MM.1S (cell line): ENCODE data around the gene TCERG1.

Experiments used
- DNase-seq: peaks from one replicate; pipeline ENCODE4 v3.0.0-alpha.2; 2015
- H2AFZ ChIP-seq: fragments of 300-600 bp; sonication (generic); 2 replicates; pipeline ENCODE4 v1.6.0; 2016; ENCODE audit warnings: antibody characterized with exemption, low read length
- H3F3A ChIP-seq: fragments of 300-600 bp; sonication (generic); 2 replicates; pipeline ENCODE4 v1.6.1; 2016; ENCODE audit warnings: mild to moderate bottlenecking, antibody characterized with exemption, low read length, moderate library complexity, mixed read lengths; ENCODE audit not compliant: insufficient read depth
- H3K27ac ChIP-seq: fragments of 300-600 bp; sonication (generic); 2 replicates; pipeline ENCODE4 v1.5.1; 2016; ENCODE audit warnings: mild to moderate bottlenecking, low read length
- H3K27me3 ChIP-seq: fragments of 300-600 bp; sonication (generic); replicated peaks from 2 replicates; pipeline ENCODE4 v1.6.0; 2016; ENCODE audit warnings: low read length; ENCODE audit not compliant: insufficient read depth
- H3K36me3 ChIP-seq: fragments of 300-600 bp; sonication (generic); replicated peaks from 2 replicates; pipeline ENCODE4 v1.6.1; 2016; ENCODE audit warnings: mild to moderate bottlenecking, low read length, mixed read lengths; ENCODE audit not compliant: insufficient read depth
- H3K4me1 ChIP-seq: fragments of 300-600 bp; sonication (generic); 2 replicates; pipeline ENCODE4 v1.6.1; 2016; ENCODE audit warnings: low read length, mixed read lengths
- H3K4me2 ChIP-seq: fragments of 300-600 bp; sonication (generic); 2 replicates; pipeline ENCODE4 v1.6.0; 2016; ENCODE audit warnings: low read depth, low read length
- H3K4me3 ChIP-seq: fragments of 300-600 bp; sonication (generic); 2 replicates; pipeline ENCODE4 v1.5.1; 2016; ENCODE audit warnings: low read length, mixed read lengths
- H3K79me2 ChIP-seq: fragments of 300-600 bp; sonication (generic); 2 replicates; pipeline ENCODE4 v1.6.1; 2016; ENCODE audit warnings: mixed run types, low read length, mixed read lengths
- H3K9ac ChIP-seq: fragments of 300-600 bp; sonication (generic); 2 replicates; pipeline ENCODE4 v1.6.1; 2016; ENCODE audit warnings: low read length, mixed read lengths
- H3K9me2 ChIP-seq: fragments of 300-600 bp; sonication (generic); replicated peaks from 2 replicates; pipeline ENCODE4 v1.6.1; 2016; ENCODE audit warnings: mild to moderate bottlenecking, low read length, mixed read lengths; ENCODE audit not compliant: insufficient read depth
- H3K9me3 ChIP-seq: fragments of 300-600 bp; sonication (generic); replicated peaks from 2 replicates; pipeline ENCODE4 v1.6.1; 2016; ENCODE audit warnings: mild to moderate bottlenecking, low read length, mixed read lengths; ENCODE audit not compliant: insufficient read depth
- H4K20me1 ChIP-seq: fragments of 300-600 bp; sonication (generic); 2 replicates; pipeline ENCODE4 v1.6.1; 2016; ENCODE audit warnings: mild to moderate bottlenecking, low read length, moderate library complexity, mixed read lengths; ENCODE audit not compliant: insufficient read depth
- EZH2 ChIP-seq: fragments of 300-600 bp; sonication (generic); optimal IDR thresholded peaks from 2 replicates; pipeline ENCODE3; 2017; ENCODE audit warnings: low read depth, mild to moderate bottlenecking, antibody characterized with exemption, low read length, mixed read lengths
- EZH2phosphoT487 ChIP-seq: fragments of 300-600 bp; sonication (generic); IDR thresholded peaks from 2 replicates; pipeline ENCODE4 v1.6.1; 2018; ENCODE audit warnings: antibody characterized with exemption, low read length
- TF ChIP-seq, protein P1 (sequence below): fragments of 300-600 bp; sonication (generic); IDR thresholded peaks from 2 replicates; pipeline ENCODE4 v1.5.1; 2016; ENCODE audit warnings: antibody characterized with exemption, low read length, mixed read lengths

The TCERG1 gene

DNA sequence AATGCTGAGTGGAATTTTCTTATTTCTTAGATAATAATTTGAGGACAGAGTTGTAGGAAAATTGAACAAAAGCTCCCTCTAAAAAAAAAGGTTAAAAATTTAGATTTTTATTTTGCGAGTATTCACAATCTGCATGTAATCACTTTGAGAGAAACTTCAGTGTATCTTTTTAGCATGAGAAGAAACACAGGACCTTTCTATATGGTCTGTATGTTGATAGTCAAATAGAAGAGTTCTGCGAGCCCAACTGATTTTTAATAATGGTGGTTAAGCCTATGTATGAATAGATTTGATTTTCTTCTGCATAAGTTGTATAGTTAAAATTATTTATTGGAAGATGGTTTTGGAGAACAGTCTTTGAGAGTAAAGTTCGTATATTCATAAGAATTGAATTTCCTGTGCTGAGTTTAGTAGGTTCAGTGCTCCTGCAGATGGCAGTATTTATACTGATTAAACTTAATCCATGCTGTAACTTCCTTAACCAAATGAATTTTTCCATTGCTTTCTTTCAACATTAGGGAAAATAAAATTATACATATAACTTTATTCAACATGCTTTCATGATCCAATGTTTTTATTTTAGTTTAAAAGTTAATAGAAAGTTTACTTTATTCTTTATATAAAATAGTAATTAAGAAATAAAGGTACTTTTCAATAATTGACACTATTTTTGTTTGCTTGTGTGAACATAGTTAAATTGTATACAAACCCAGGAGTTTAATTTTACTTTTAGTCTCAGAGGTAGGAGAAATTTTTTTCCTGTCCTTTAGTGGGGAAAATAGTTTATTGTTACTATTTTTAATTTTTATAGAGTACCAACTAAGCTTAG is 19.6 kb downstream of the TCERG1 start:
- no peaks in the 10 kb centered on the region for H3K4me1 ChIP-seq

DNA sequence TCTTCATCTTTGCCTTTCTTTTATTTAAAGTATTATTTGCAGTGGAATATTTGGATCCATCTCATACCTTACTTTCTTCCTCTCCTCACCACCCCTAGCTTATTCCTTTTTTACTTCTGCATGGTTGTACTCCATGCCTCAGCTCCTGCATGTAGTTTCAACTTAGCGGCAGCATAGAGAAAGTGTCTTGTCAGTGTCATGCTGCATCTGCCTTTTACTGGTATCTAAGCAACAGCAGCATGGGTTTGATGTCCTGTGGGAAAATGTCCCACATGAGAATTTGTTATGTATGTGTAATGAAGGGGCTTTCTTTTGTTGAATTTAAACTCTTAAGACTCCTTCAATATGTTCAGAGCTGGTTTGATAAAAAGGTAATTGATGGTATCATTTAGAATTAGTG is 20.6 kb downstream of the TCERG1 start:
- Histone ChIP-seq H3K9ac (no peak overlapping the region), H3K36me3 (peaks cover 28% of the 10 kb centered on the region; the same call in 1 of the 2 replicates), H3K4me3 (no peak overlapping the region), H3K4me1 (no peaks in the 10 kb centered on the region), H4K20me1 (peaks cover 24% of the 10 kb centered on the region), H3K9me2 (no peaks in the 10 kb centered on the region), H2AFZ (no peak overlapping the region), H3K27me3 (no peaks in the 10 kb centered on the region), H3K4me2 (no peak overlapping the region), H3K79me2 (peaks cover 56% of the 10 kb centered on the region), H3K9me3 (no peaks in the 10 kb centered on the region), H3F3A (0 out of 2 replicates have a peak, but pooled peaks cover 3% of the 10 kb centered on the region), H3K27ac (no peak overlapping the region)
- TF ChIP-seq, protein P1, sequence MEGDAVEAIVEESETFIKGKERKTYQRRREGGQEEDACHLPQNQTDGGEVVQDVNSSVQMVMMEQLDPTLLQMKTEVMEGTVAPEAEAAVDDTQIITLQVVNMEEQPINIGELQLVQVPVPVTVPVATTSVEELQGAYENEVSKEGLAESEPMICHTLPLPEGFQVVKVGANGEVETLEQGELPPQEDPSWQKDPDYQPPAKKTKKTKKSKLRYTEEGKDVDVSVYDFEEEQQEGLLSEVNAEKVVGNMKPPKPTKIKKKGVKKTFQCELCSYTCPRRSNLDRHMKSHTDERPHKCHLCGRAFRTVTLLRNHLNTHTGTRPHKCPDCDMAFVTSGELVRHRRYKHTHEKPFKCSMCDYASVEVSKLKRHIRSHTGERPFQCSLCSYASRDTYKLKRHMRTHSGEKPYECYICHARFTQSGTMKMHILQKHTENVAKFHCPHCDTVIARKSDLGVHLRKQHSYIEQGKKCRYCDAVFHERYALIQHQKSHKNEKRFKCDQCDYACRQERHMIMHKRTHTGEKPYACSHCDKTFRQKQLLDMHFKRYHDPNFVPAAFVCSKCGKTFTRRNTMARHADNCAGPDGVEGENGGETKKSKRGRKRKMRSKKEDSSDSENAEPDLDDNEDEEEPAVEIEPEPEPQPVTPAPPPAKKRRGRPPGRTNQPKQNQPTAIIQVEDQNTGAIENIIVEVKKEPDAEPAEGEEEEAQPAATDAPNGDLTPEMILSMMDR, result no peak
- TF ChIP-seq EZH2phosphoT487 (no peak), EZH2 (no peak)
- no peak for DNase-seq

More for the DNA sequence above, 19.6 kb downstream of the TCERG1 start:
- H3K4me3 ChIP-seq, result no peak overlapping the region
- peaks cover 34% of the 10 kb centered on the region; the same call in 1 of the 2 replicates for H3K36me3 ChIP-seq
- no peaks in the 10 kb centered on the region for H3K9me3 ChIP-seq
- peaks cover 28% of the 10 kb centered on the region for H4K20me1 ChIP-seq
- no peaks in the 10 kb centered on the region for H3K27me3 ChIP-seq
- H3K27ac ChIP-seq, result no peak overlapping the region
- no peak overlapping the region for H3K4me2 ChIP-seq
- no peak overlapping the region for H2AFZ ChIP-seq
- peaks cover 66% of the 10 kb centered on the region for H3K79me2 ChIP-seq
- TF ChIP-seq EZH2 (no peak), EZH2phosphoT487 (no peak)
- TF ChIP-seq, protein P1, result peak; percentile 23
- H3F3A ChIP-seq, result 0 out of 2 replicates have a peak, but pooled peaks cover 7% of the 10 kb centered on the region
- no peak for DNase-seq
- no peak overlapping the region for H3K9ac ChIP-seq
- H3K9me2 ChIP-seq, result no peaks in the 10 kb centered on the region

DNA sequence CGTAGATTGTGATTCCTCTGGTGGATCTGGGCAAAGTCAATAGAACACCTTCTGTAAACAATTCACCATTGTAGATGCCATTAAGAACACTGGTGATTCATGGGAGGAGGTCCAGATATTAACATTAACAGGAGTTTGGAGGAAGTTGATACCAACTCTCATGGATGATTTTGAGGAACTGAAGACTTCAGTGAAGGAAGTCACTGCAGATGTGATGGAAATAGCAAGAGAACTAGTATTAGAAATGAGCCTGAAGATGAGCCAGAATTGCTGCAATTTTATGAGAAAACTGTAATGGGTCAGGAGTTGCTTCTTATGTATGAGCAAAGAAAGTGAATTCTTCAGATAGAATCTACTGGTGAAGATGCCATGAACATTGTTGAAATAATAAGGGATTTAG is 26.9 kb downstream of the TCERG1 start:
- no peak for DNase-seq
- Histone ChIP-seq H3K9me2 (no peaks in the 10 kb centered on the region), H4K20me1 (no peaks in the 10 kb centered on the region), H3K9ac (no peak overlapping the region), H3K9me3 (no peaks in the 10 kb centered on the region), H3K4me1 (no peaks in the 10 kb centered on the region), H3K4me2 (no peak overlapping the region), H3K36me3 (peaks cover 11% of the 10 kb centered on the region), H3K4me3 (no peak overlapping the region), H2AFZ (no peak overlapping the region), H3K27me3 (no peaks in the 10 kb centered on the region), H3F3A (no peaks in the 10 kb centered on the region), H3K79me2 (peaks cover 11% of the 10 kb centered on the region; the same call in 1 of the 2 replicates), H3K27ac (no peak overlapping the region)
- no peak for TF ChIP-seq EZH2
- TF ChIP-seq, protein P1, result no peak
- TF ChIP-seq EZH2phosphoT487, result no peak
